Measurements from ENCODE around the gene TSPAN10.

The TSPAN10 gene

GRCh38 chr17:81690549-81690948 lies 53.6 kb downstream of the TSPAN10 start:
- DNase-seq = no peak

- DNase-seq = no peak
These were observed 54.2 kb downstream of the TSPAN10 start for GRCh38 chr17:81691196-81691595.

GRCh38 chr17:81691608-81692007 lies 54.6 kb downstream of the TSPAN10 start:
- DNase-seq = no peak

GRCh38 chr17:81693509-81694210 lies 56.7 kb downstream of the TSPAN10 start:
- DNase-seq = no peak

- no peak for DNase-seq
These were observed 57.8 kb downstream of the TSPAN10 start for GRCh38 chr17:81694810-81695209.

GRCh38 chr17:81695211-81695610 lies 58.2 kb downstream of the TSPAN10 start:
- no peak for DNase-seq

GRCh38 chr17:81695801-81696200 lies 58.8 kb downstream of the TSPAN10 start:
- DNase-seq = no peak

GRCh38 chr17:81696218-81696941 lies 59.4 kb downstream of the TSPAN10 start:
- DNase-seq = no peak

- no peak for DNase-seq
These were observed 60.5 kb downstream of the TSPAN10 start for GRCh38 chr17:81697261-81698044.

Measured in NCI-H69 (cell line).